HEK293T (cell line): ENCODE results near the gene CLDN8.

Experiments used
- SP1 ChIP-seq: fragments of 450-650 bp; IDR thresholded peaks from 2 replicates; pipeline ENCODE4 v1.6.1; 2017
- SUZ12 ChIP-seq: fragments of 450-650 bp; IDR thresholded peaks from 2 replicates; pipeline ENCODE4 v1.6.1; 2016; ENCODE audit warnings: mild to moderate bottlenecking
- TARDBP ChIP-seq: fragments of 450-650 bp; IDR thresholded peaks from 2 replicates; pipeline ENCODE4 v1.6.1; 2016

- TF ChIP-seq SUZ12 (no peak), SP1 (no peak), TARDBP (no peak)
Measured at GRCh38 chr21:30234643-30235042, 18.7 kb upstream of the CLDN8 start.
